ENCODE data around the gene ILKAP.
A peak's percentile ranks its signal among the peaks of the same experiment; 100 is the strongest.

The ILKAP gene

GRCh38 chr2:238166391-238167343 is 36.8 kb downstream of the ILKAP start:
- no peak for DNase-seq (ENCODE audit: low read depth in 2 of 2)

DNA sequence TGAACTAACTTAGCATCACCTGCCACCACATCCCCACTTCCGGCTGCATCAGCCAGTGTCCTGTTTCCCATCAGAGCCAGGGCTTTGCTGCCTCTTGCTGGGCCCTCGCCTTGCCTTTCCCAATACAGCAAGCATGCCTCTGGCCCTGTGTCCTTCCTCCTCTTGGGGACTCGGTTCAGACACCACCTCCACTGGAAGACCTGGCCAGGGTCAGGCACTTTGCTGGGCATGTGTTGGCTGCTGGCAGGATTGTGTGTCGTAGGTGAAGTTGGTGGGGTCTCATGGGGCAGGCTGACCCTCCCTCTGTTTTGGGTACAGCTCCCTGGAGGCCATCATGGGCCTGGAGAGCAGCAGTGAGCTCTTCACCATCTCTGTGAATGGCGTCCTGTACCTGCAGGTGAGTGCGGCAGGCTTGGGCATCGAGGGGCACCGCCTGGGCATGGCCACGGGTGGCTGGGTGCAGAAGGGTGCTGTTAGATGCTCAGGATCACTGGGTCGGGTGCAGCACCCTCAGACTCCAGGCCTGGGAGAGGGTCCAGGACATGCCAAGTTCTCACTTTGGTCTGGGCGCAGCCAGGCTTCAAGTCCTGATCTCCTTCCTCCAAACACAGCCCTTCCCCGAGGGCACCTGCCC is 38.1 kb downstream of the ILKAP start:
- DNase-seq (ENCODE audit: low read depth in 2 of 2) = no peak

DNA sequence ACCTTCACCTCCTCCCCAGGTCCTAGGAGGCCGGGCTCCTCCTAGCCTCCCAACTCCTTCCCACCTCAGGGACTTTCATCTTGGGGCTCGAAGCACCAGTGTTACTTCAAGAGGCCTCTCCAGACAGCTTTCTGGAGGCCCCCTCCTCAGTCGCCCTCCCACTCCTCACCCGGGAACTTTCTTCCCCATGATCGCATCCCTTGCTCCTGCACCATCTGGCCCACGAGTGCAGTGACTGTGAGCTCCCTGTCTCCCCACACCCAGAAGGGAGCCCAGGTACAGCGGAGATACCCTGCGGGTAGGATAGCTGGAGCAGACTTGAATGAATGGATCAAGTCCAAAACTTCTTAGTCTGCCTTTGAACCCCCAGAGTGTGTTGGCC is 38.6 kb downstream of the ILKAP start:
- no peak for DNase-seq (ENCODE audit: low read depth in 2 of 2)

DNA sequence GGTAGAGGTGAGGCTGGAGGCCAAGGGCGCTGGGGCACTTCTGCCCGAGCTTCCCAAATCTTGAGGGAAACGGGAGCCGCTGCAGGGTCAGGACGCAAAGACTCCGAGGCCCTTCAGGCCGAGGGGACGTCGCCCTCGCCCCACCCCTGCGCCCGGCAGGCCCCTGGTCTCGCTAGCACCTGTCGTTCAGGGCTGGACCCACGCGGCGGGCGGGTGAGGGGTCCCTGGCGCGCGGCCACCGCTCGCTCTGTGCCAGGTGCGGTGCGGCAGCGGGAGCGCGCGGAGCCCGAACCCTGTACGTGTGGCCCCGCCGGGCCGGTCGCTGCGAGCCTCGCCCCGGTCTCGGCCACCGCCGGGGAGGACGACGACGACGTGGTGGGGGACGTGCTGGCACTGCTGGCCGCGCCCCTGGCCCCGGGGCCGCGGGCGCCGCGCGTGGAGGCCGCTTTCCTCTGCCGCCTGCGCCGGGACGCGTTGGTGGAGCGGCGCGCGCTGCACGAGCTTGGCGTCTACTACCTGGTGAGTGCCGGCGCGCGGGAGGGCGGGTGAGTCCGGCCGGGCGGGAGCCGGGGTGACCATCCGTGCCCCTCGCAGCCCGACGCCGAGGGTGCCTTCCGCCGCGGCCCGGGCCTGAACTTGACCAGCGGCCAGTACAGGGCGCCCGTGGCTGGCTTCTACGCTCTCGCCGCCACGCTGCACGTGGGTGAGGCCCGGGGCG is 39.9 kb downstream of the ILKAP start:
- no peak for DNase-seq (ENCODE audit: low read depth in 2 of 2)

DNA sequence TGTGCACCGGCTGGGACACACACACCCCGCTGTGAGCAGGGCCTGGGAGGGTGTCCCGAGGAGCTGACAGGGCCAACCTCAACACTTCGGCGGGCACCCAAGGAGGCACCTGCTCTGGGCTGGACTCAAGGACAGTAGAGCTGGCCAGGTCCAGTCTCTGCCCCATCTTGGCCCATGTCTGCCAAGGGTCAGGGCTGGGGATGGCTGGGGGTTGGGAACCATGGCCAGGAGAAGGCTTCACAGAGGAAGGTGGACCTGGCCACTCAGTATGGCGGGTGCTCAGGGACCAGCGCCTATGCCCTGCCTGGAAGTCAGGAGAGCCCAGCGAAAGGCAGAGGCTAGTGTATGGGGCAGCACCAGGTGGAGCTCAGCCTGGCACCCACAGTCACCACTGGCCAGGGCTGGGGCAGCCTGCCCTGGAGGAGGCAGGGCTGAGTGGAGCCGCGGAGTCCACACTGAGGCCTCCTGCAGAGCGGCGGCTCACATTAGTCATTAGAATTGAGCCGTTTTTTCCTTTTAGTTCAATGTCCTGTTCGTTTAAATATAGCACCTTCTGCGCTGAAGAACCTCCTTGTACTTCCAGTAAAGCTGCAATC is 40.6 kb downstream of the ILKAP start:
- DNase-seq (ENCODE audit: low read depth in 2 of 2) = no peak

GRCh38 chr2:238162251-238162845 is 41.1 kb downstream of the ILKAP start:
- DNase-seq (ENCODE audit: low read depth in 2 of 2) = no peak

- DNase-seq (ENCODE audit: low read depth in 2 of 2) = no peak
These were observed 42.0 kb downstream of the ILKAP start for GRCh38 chr2:238161291-238162051.

- DNase-seq (ENCODE audit: low read depth in 2 of 2) = no peak
These were observed 43.0 kb downstream of the ILKAP start for GRCh38 chr2:238160206-238161129.

DNA sequence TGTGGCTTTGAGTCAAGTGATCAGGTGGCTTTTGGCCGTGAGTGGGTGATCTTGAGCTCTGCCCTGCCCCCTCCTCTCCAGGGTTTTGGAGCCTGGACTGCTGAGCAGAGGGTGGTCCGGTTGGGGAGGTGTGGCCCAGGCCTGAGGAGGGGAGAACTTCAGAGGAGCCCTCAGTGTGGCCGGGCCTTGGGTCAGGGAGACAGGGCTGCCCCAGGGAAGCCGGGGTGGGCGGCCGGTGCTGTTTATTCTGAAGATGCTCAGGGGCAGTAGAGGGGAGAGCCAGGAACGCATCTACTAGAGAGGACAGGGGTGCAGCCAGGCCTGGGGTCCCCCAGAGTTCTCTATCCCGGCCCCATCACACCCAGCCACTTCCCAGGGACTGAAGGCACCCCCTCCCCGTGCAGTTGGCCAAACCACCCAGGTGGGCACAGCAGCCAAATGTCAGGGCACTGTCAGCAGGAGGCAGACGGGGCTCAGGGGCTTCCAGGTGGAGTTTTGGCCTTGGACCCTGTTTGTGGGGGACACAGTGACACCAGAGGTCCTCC is 43.8 kb downstream of the ILKAP start:
- DNase-seq (ENCODE audit: low read depth in 2 of 2) = no peak

- DNase-seq (ENCODE audit: low read depth in 2 of 2) = no peak
These were observed 44.4 kb downstream of the ILKAP start for GRCh38 chr2:238159071-238159539.

GRCh38 chr2:238158509-238159070 is 44.9 kb downstream of the ILKAP start, which contains the start of gene ERFE:
Gene ERFE, plus strand, starts transcription at chr2:238158970. Its CDS starts 38 bp downstream, at chr2:238159008.
- DNase-seq (ENCODE audit: low read depth in 2 of 2) = peak in 1 of 2 donors; percentile 14

- DNase-seq (ENCODE audit: low read depth in 2 of 2) = no peak
These were observed 45.4 kb downstream of the ILKAP start for GRCh38 chr2:238158018-238158508.

DNA sequence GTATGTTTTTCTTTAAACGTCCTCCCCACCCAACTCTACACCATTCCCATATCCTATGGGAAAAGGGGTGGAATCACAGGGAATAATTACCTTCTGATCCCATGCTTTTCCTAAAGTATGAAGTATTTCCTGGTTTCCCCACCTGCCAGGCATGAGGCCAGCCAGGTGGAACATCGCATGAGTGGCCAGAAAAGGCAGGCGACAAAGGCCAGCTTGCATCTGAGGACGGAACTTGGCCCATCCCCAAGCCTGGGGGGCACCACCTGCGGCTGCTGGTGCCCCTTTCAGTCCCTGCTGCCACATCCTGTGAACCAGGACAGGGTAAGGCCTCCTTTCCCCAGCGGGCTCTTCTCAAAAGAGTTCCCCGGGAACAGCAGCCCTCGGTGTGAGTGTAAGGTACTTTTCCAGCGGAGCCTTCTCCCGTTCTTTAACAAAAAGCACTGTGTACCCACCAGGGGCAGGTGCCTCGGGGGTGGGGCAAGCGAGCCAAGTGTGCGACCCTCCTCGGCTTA is 45.9 kb downstream of the ILKAP start:
- DNase-seq (ENCODE audit: low read depth in 2 of 2) = no peak

DNA sequence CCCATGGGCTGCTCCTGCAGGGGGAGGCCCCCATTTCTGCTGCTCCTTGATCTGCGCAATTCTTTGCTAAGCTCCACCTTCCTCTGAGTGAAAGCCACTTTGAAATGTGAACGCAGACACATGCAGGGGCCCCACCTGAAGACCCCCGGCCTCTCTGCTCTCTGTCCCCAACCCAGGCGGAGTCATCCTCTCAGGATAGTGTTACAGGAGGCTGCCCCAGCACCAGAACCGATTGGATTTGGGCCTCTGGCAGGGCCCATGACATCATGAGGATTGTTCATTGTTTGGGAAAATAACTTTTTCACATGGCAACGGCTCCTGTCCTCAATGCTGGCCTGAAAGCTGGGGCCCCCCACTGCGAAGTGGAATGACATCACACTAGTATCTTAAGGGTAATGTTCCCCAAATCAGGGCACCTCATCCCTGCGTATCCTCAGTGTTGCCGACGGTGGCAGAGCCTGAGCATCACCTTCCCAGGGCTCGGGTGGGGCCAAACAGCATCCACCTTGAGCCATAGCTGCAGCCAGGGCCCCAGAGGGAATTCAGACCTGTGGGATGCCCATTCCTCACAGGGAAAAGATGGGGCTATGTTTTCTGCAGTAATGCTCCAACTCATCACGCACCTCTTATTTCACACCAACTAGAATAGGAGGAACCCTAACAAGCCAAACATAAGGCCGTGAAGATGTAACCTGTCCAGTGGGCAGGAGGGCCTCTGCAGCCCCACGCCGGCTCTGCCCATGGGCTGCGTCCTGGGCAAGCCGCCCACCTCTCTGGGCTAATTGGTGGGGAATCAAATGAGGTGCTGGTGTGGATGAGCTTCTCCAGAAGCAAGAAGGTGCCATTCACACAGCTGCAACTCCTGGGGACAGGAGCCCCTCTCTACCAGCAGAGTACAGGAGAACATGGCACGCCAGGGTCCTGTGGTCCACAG is 47.5 kb downstream of the ILKAP start:
- DNase-seq (ENCODE audit: low read depth in 2 of 2) = no peak

- DNase-seq (ENCODE audit: low read depth in 2 of 2) = no peak
These were observed 48.3 kb downstream of the ILKAP start for GRCh38 chr2:238155051-238155760.

DNA sequence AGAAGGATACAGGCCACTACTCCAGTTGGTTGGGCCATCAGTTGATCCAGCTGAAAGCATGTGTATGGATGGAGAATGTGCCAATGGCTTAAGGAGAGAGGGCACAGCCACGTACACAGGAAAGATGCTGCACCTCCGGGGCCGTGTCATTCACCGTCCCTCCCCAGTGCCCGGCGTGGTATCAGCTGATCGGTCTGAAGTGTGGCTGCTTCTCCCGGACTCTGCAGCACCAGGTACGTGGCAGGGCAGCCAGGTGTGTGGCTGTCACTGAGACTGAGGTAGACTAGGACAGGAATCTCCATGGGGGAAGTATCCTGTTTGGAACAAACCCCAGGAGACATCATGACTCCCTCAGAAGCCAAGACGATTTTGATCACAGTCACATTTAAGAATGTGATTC is 48.9 kb downstream of the ILKAP start:
- no peak for DNase-seq (ENCODE audit: low read depth in 2 of 2)
